Keratinocyte (primary cell): Measurements from ENCODE around the gene OOEP. TPM values are rescaled to one million over a fixed set of nuclear protein-coding genes. Genes with fewer than 3 reads are reported as not detected.

Source experiments
- DNase-seq: peaks from one replicate; pipeline ENCODE4 v3.0.0-alpha.2; 2011; ENCODE audit warnings: low read depth, missing footprints, low spot score
- FAIRE-seq: peaks from 2 replicates; lab custom pipeline; 2011; peaks lifted over from hg19 to GRCh38; lab: Jason Lieb, UNC
- H2AFZ ChIP-seq: 2 replicates; pipeline ENCODE4 v1.6.0; 2012; ENCODE audit warnings: low read length, control low read depth, inconsistent platforms; ENCODE audit not compliant: control insufficient read depth
- H3K27ac ChIP-seq: 2 replicates; pipeline ENCODE4 v1.5.1; 2011; ENCODE audit warnings: low read length; ENCODE audit not compliant: control insufficient read depth, insufficient read depth
- H3K27me3 ChIP-seq: 3 replicates; pipeline ENCODE4 v1.6.0; 2011; ENCODE audit warnings: low read length; ENCODE audit not compliant: control insufficient read depth, insufficient read depth; ENCODE audit errors: extremely low read depth
- H3K36me3 ChIP-seq, 2 experiments: 2 replicates in 1 of 2; 3 replicates in 1 of 2; pipeline ENCODE4 v1.5.1; 2011; ENCODE audit warnings: low read length in 2 of 2, mild to moderate bottlenecking in 1 of 2; ENCODE audit not compliant: control insufficient read depth in 2 of 2, insufficient read depth in 2 of 2; ENCODE audit errors: extremely low read depth in 1 of 2
- H3K4me1 ChIP-seq: 3 replicates; pipeline ENCODE4 v1.5.1; 2011; ENCODE audit warnings: low read length; ENCODE audit not compliant: control insufficient read depth, insufficient read depth; ENCODE audit errors: extremely low read depth
- H3K4me2 ChIP-seq: 3 replicates; pipeline ENCODE4 v1.6.0; 2011; ENCODE audit warnings: low read depth, low read length; ENCODE audit not compliant: control insufficient read depth, insufficient read depth; ENCODE audit errors: extremely low read depth
- H3K4me3 ChIP-seq, 3 experiments: fragments of 200-600 bp in 1 of 3; sonication (generic) in 1 of 3; 2 replicates in 2 of 3; 3 replicates in 1 of 3; pipeline ENCODE4 v1.5.1; 2011 to 2016; ENCODE audit warnings: low read length in 3 of 3, mild to moderate bottlenecking in 3 of 3, control low read depth in 2 of 3, inconsistent platforms in 1 of 3, low read depth in 1 of 3, mixed read lengths in 1 of 3, mixed run types in 1 of 3, moderate library complexity in 1 of 3; ENCODE audit not compliant: control insufficient read depth in 2 of 3, insufficient read depth in 2 of 3; ENCODE audit errors: extremely low read depth in 1 of 3
- H3K79me2 ChIP-seq: 2 replicates; pipeline ENCODE4 v1.6.0; 2012; ENCODE audit warnings: low read length; ENCODE audit not compliant: control insufficient read depth, insufficient read depth
- H3K9ac ChIP-seq: 3 replicates; pipeline ENCODE4 v1.6.0; 2011; ENCODE audit warnings: low read length; ENCODE audit not compliant: control insufficient read depth, insufficient read depth; ENCODE audit errors: extremely low read depth
- H3K9me1 ChIP-seq: 3 replicates; pipeline ENCODE4 v1.6.0; 2011; ENCODE audit warnings: low read length; ENCODE audit not compliant: control insufficient read depth, insufficient read depth; ENCODE audit errors: extremely low read depth
- H3K9me3 ChIP-seq: 2 replicates; pipeline ENCODE4 v1.5.1; 2012; ENCODE audit warnings: low read depth, low read length; ENCODE audit not compliant: control insufficient read depth
- H4K20me1 ChIP-seq: 3 replicates; pipeline ENCODE4 v1.6.0; 2011; ENCODE audit warnings: low read length; ENCODE audit not compliant: control insufficient read depth, insufficient read depth; ENCODE audit errors: extremely low read depth
- EZH2 ChIP-seq: IDR thresholded peaks from one replicate; pipeline ENCODE4 v1.6.1; 2012; ENCODE audit warnings: inconsistent platforms, mild to moderate bottlenecking, low read length, moderate library complexity
- dilution Hi-C: fragments of 300-500 bp; cut with MboI; formaldehyde crosslinking; loops from one replicate; pipeline ENCODE4 v1.7.0; 2020; ENCODE audit warnings: low sequenced_read_pairs; ENCODE audit not compliant: extremely low pct_ligation_motif_present
- polyA plus RNA-seq, 5 experiments: library from polyadenylated mRNA; depleted of rRNA in 3 of 5; stranded (reverse) in 3 of 5; stranded (forward) in 1 of 5; unstranded in 1 of 5; fragments of >200 nt; gene quantifications; 1 replicate in 1 of 5; 2 replicates in 3 of 5; 3 replicates in 1 of 5; pipeline versions ENCODE4 v1.2.1 to v1.2.3, GENCODE V29; 2011 to 2012; ENCODE audit warnings: missing spikeins in 2 of 5, low read depth in 1 of 5, low replicate concordance in 1 of 5
- TF ChIP-seq, protein P1 (sequence below), 3 experiments: IDR thresholded peaks in 1 of 3; conservative IDR thresholded peaks in 1 of 3; optimal IDR thresholded peaks in 1 of 3; 2 replicates in 2 of 3; 3 replicates in 1 of 3; pipeline versions ENCODE3 to v1.5.1; 2011; ENCODE audit warnings: low read length in 3 of 3, mild to moderate bottlenecking in 3 of 3, moderate library complexity in 2 of 3, control low read depth in 1 of 3, inconsistent platforms in 1 of 3; ENCODE audit not compliant: insufficient read depth in 2 of 3; ENCODE audit errors: extremely low read depth in 1 of 3

OOEP gene
- polyA plus RNA-seq, 1 donor (not counting 4 experiments of a cell fraction or from before 2014, with no cell fraction given): 0.08 TPM

DNA sequence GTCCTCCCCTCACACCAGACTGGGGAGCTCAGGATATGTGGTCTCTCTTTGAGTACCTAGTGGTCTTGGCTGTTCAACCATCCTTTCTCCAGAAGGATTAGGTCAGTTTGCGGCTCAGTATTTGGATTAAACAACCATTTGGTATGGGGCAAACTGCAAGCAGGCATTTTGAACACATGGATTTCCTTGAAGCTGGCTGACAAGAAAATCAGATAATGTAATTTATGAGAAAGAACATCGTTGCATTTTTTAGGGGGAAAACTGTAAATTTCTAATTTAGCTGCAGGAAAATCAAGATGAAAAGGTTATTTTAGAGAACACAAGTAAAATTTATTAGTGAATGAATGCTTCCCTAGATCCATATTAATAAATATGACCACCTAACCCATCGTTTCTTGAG lies 40.9 kb downstream of the OOEP start:
- no peak overlapping the region for H3K4me2 ChIP-seq
- peaks cover 3% of the 10 kb centered on the region for H3K27me3 ChIP-seq
- H3K79me2 ChIP-seq: no peaks in the 10 kb centered on the region
- no peaks in the 10 kb centered on the region for H3K9me1 ChIP-seq
- no peak overlapping the region for H2AFZ ChIP-seq
- no peak for FAIRE-seq
- no peak overlapping the region for H3K9ac ChIP-seq
- no peaks in the 10 kb centered on the region for H3K4me1 ChIP-seq
- no peaks in the 10 kb centered on the region for H3K36me3 ChIP-seq
- no peaks in the 10 kb centered on the region for H3K9me3 ChIP-seq
- H3K4me3 ChIP-seq: no peak overlapping the region
- dilution Hi-C loops: no loop called here
- TF ChIP-seq EZH2: no peak
- TF ChIP-seq, protein P1, sequence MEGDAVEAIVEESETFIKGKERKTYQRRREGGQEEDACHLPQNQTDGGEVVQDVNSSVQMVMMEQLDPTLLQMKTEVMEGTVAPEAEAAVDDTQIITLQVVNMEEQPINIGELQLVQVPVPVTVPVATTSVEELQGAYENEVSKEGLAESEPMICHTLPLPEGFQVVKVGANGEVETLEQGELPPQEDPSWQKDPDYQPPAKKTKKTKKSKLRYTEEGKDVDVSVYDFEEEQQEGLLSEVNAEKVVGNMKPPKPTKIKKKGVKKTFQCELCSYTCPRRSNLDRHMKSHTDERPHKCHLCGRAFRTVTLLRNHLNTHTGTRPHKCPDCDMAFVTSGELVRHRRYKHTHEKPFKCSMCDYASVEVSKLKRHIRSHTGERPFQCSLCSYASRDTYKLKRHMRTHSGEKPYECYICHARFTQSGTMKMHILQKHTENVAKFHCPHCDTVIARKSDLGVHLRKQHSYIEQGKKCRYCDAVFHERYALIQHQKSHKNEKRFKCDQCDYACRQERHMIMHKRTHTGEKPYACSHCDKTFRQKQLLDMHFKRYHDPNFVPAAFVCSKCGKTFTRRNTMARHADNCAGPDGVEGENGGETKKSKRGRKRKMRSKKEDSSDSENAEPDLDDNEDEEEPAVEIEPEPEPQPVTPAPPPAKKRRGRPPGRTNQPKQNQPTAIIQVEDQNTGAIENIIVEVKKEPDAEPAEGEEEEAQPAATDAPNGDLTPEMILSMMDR (optimal IDR thresholded peaks at IDR 0.05 in 1 of 3, IDR thresholded peaks at IDR 0.05 in 1 of 3, conservative IDR thresholded peaks at IDR 0.05 in 1 of 3; ENCODE audit: extremely low read depth in 1 of 3, insufficient read depth in 2 of 3, low read length in 3 of 3): no peak
- DNase-seq: no peak
- no peaks in the 10 kb centered on the region for H4K20me1 ChIP-seq
- H3K27ac ChIP-seq: no peak overlapping the region

DNA sequence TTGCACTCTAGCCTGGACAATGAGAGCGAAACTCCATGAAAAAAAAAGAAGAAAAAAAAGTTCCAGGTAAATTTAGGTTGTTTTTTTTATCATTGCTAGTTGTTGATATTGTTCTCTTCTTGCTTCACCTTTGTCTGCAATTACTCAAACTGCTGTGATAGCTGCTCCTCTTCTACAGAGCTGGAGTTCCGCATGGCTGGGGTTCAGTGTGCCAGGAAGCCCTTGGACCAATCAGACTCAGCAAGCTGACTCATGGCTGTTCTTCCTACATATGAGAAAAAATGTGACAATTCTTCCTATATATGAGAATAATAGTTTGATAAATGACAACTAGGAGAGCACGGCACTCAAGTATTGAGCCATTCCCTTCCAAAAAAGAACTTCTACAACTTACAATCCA lies 44.0 kb downstream of the OOEP start:
- TF ChIP-seq EZH2: no peak
- TF ChIP-seq, protein P1 (optimal IDR thresholded peaks at IDR 0.05 in 1 of 3, IDR thresholded peaks at IDR 0.05 in 1 of 3, conservative IDR thresholded peaks at IDR 0.05 in 1 of 3; ENCODE audit: extremely low read depth in 1 of 3, insufficient read depth in 2 of 3, low read length in 3 of 3): no peak
- H3K27ac ChIP-seq: no peak overlapping the region
- DNase-seq (no peak), FAIRE-seq (no peak)
- no peak overlapping the region for H3K4me3 ChIP-seq
- no peaks in the 10 kb centered on the region for H3K36me3 ChIP-seq
- no peaks in the 10 kb centered on the region for H4K20me1 ChIP-seq
- no peak overlapping the region for H3K4me2 ChIP-seq
- no peak overlapping the region for H2AFZ ChIP-seq
- H3K4me1 ChIP-seq: no peaks in the 10 kb centered on the region
- H3K79me2 ChIP-seq: no peaks in the 10 kb centered on the region
- no peaks in the 10 kb centered on the region for H3K9me3 ChIP-seq
- no peaks in the 10 kb centered on the region for H3K9me1 ChIP-seq
- H3K27me3 ChIP-seq: no peaks in the 10 kb centered on the region
- H3K9ac ChIP-seq: no peak overlapping the region
- dilution Hi-C loops: no loop called here
